MM.1S (cell line): ENCODE data around the gene SPECC1.
"Not testable (repeated sequence)": the region's sequence is repeated elsewhere in the genome, so short reads cannot be mapped to it uniquely, and the experiment has no call there.

ENCODE experiments used
- DNase-seq: peaks from one replicate; pipeline ENCODE4 v3.0.0-alpha.2; 2015
- H2AFZ ChIP-seq: fragments of 300-600 bp; sonication (generic); 2 replicates; pipeline ENCODE4 v1.6.0; 2016; ENCODE audit warnings: antibody characterized with exemption, low read length
- H3F3A ChIP-seq: fragments of 300-600 bp; sonication (generic); 2 replicates; pipeline ENCODE4 v1.6.1; 2016; ENCODE audit warnings: mild to moderate bottlenecking, antibody characterized with exemption, low read length, moderate library complexity, mixed read lengths; ENCODE audit not compliant: insufficient read depth
- H3K27ac ChIP-seq: fragments of 300-600 bp; sonication (generic); 2 replicates; pipeline ENCODE4 v1.5.1; 2016; ENCODE audit warnings: mild to moderate bottlenecking, low read length
- H3K27me3 ChIP-seq: fragments of 300-600 bp; sonication (generic); replicated peaks from 2 replicates; pipeline ENCODE4 v1.6.0; 2016; ENCODE audit warnings: low read length; ENCODE audit not compliant: insufficient read depth
- H3K36me3 ChIP-seq: fragments of 300-600 bp; sonication (generic); replicated peaks from 2 replicates; pipeline ENCODE4 v1.6.1; 2016; ENCODE audit warnings: mild to moderate bottlenecking, low read length, mixed read lengths; ENCODE audit not compliant: insufficient read depth
- H3K4me1 ChIP-seq: fragments of 300-600 bp; sonication (generic); 2 replicates; pipeline ENCODE4 v1.6.1; 2016; ENCODE audit warnings: low read length, mixed read lengths
- H3K4me2 ChIP-seq: fragments of 300-600 bp; sonication (generic); 2 replicates; pipeline ENCODE4 v1.6.0; 2016; ENCODE audit warnings: low read depth, low read length
- H3K4me3 ChIP-seq: fragments of 300-600 bp; sonication (generic); 2 replicates; pipeline ENCODE4 v1.5.1; 2016; ENCODE audit warnings: low read length, mixed read lengths
- H3K79me2 ChIP-seq: fragments of 300-600 bp; sonication (generic); 2 replicates; pipeline ENCODE4 v1.6.1; 2016; ENCODE audit warnings: mixed run types, low read length, mixed read lengths
- H3K9ac ChIP-seq: fragments of 300-600 bp; sonication (generic); 2 replicates; pipeline ENCODE4 v1.6.1; 2016; ENCODE audit warnings: low read length, mixed read lengths
- H3K9me2 ChIP-seq: fragments of 300-600 bp; sonication (generic); replicated peaks from 2 replicates; pipeline ENCODE4 v1.6.1; 2016; ENCODE audit warnings: mild to moderate bottlenecking, low read length, mixed read lengths; ENCODE audit not compliant: insufficient read depth
- H3K9me3 ChIP-seq: fragments of 300-600 bp; sonication (generic); replicated peaks from 2 replicates; pipeline ENCODE4 v1.6.1; 2016; ENCODE audit warnings: mild to moderate bottlenecking, low read length, mixed read lengths; ENCODE audit not compliant: insufficient read depth
- H4K20me1 ChIP-seq: fragments of 300-600 bp; sonication (generic); 2 replicates; pipeline ENCODE4 v1.6.1; 2016; ENCODE audit warnings: mild to moderate bottlenecking, low read length, moderate library complexity, mixed read lengths; ENCODE audit not compliant: insufficient read depth
- CTCF ChIP-seq: fragments of 300-600 bp; sonication (generic); IDR thresholded peaks from 2 replicates; pipeline ENCODE4 v1.5.1; 2016; ENCODE audit warnings: antibody characterized with exemption, low read length, mixed read lengths
- EZH2 ChIP-seq: fragments of 300-600 bp; sonication (generic); optimal IDR thresholded peaks from 2 replicates; pipeline ENCODE3; 2017; ENCODE audit warnings: low read depth, mild to moderate bottlenecking, antibody characterized with exemption, low read length, mixed read lengths
- EZH2phosphoT487 ChIP-seq: fragments of 300-600 bp; sonication (generic); IDR thresholded peaks from 2 replicates; pipeline ENCODE4 v1.6.1; 2018; ENCODE audit warnings: antibody characterized with exemption, low read length

SPECC1 gene

GRCh38 chr17:20010099-20010863 lies 1.1 kb downstream of the SPECC1 start:
- 0 out of 2 replicates have a peak, but pooled peaks cover 4% of the 10 kb centered on the region for H3K27me3 ChIP-seq
- no peaks in the 10 kb centered on the region for H3K36me3 ChIP-seq
- peak; percentile 44 for DNase-seq
- H2AFZ ChIP-seq: peak overlapping the region; percentile 96
- peak overlapping the region; percentile 86 for H3K4me3 ChIP-seq
- H3K9ac ChIP-seq: peak overlapping the region; percentile 70; the same call in 1 of the 2 replicates
- peaks cover 16% of the 10 kb centered on the region for H3F3A ChIP-seq
- TF ChIP-seq EZH2: no peak
- peak; percentile 34 for TF ChIP-seq CTCF
- no peak for TF ChIP-seq EZH2phosphoT487
- peaks cover 13% of the 10 kb centered on the region; the same call in 1 of the 2 replicates for H3K4me1 ChIP-seq
- no peaks in the 10 kb centered on the region for H3K9me3 ChIP-seq
- H3K27ac ChIP-seq: peak overlapping the region; percentile 66; the same call in 1 of the 2 replicates
- peaks cover 32% of the 10 kb centered on the region for H3K79me2 ChIP-seq
- no peaks in the 10 kb centered on the region for H3K9me2 ChIP-seq
- H4K20me1 ChIP-seq: no peaks in the 10 kb centered on the region
- peak overlapping the region; percentile 79 for H3K4me2 ChIP-seq

DNA sequence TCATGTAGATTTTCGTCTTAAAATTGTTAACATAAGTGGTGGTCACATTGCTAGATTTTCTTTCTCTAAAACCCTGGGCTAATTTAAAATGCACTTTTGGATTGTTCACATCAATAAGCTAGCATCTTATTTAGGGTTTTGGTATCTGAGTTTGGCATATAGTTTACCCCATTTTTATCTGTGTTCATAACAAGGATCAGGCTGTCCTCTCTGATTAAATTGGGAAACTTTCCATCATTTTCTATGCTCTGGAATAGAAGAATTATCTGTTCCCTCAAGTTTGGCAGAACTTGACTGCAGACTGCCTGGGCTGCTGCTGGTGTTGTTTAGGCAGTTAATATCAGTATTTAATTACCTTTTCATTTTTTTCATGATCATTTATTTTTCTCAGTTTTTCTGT lies 1.8 kb downstream of the SPECC1 start:
- H3K36me3 ChIP-seq: no peaks in the 10 kb centered on the region
- H3K9me3 ChIP-seq: no peaks in the 10 kb centered on the region
- 0 out of 2 replicates have a peak, but pooled peaks cover 4% of the 10 kb centered on the region for H3K27me3 ChIP-seq
- peak overlapping the region; percentile 70; the same call in 1 of the 2 replicates for H3K9ac ChIP-seq
- H3K27ac ChIP-seq: peak overlapping the region; percentile 66; the same call in 1 of the 2 replicates
- peaks cover 32% of the 10 kb centered on the region for H3K79me2 ChIP-seq
- H3K4me3 ChIP-seq: peak overlapping the region; percentile 86
- H3K4me1 ChIP-seq: peaks cover 13% of the 10 kb centered on the region; the same call in 1 of the 2 replicates
- DNase-seq: no peak
- H3K4me2 ChIP-seq: peak overlapping the region; percentile 79
- peaks cover 16% of the 10 kb centered on the region for H3F3A ChIP-seq
- no peaks in the 10 kb centered on the region for H4K20me1 ChIP-seq
- no peaks in the 10 kb centered on the region for H3K9me2 ChIP-seq
- H2AFZ ChIP-seq: no peak overlapping the region; the same call in 1 of the 2 replicates
- TF ChIP-seq EZH2phosphoT487 (no peak), EZH2 (no peak), CTCF (no peak)

DNA sequence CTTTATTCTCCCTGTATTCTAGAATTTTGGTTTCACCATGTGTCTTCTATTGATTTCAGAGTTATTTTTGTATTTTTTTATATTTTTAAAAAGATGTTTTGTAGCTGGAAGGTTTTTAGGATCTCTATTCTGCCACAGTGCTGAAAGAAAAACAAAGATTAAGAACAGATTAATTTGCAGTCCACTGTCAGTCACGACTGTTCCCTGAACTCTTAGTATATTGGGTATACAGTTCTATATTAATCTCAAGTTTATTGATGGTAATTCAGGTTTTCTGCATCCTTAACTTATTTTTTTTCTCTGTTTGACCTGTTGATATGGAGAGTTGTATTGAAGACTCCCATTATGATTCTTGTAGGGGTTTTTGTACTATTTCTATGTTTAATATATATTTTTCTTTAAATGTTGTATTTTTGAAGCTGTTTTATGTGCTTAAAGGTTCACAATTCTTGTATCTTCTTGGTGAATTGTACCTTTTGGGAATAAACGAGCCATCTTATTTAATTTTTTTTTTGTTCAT lies 2.9 kb downstream of the SPECC1 start:
- Histone ChIP-seq H3K9me3 (no peaks in the 10 kb centered on the region), H3K27me3 (0 out of 2 replicates have a peak, but pooled peaks cover 4% of the 10 kb centered on the region), H3K4me1 (peaks cover 13% of the 10 kb centered on the region; the same call in 1 of the 2 replicates), H2AFZ (no peak overlapping the region), H3K4me3 (no peak overlapping the region), H3K27ac (peak overlapping the region; percentile 3; the same call in 1 of the 2 replicates), H4K20me1 (no peaks in the 10 kb centered on the region), H3K79me2 (peaks cover 32% of the 10 kb centered on the region), H3K4me2 (peak overlapping the region; percentile 79; the same call in 1 of the 2 replicates), H3K36me3 (no peaks in the 10 kb centered on the region), H3F3A (peaks cover 16% of the 10 kb centered on the region), H3K9ac (peak overlapping the region; percentile 1; the same call in 1 of the 2 replicates), H3K9me2 (no peaks in the 10 kb centered on the region)
- TF ChIP-seq CTCF: no peak
- TF ChIP-seq EZH2: no peak
- no peak for TF ChIP-seq EZH2phosphoT487
- no peak for DNase-seq

- not testable (repeated sequence) for H3K4me3 ChIP-seq, H3F3A ChIP-seq, H3K9ac ChIP-seq, DNase-seq, H3K4me1 ChIP-seq, H3K36me3 ChIP-seq, H2AFZ ChIP-seq, H3K27me3 ChIP-seq, H3K4me2 ChIP-seq, H4K20me1 ChIP-seq, H3K9me3 ChIP-seq, H3K9me2 ChIP-seq, H3K27ac ChIP-seq
- H3K79me2 ChIP-seq: peaks cover 26% of the 10 kb centered on the region
Observed at GRCh38 chr17:20016475-20016992, 7.4 kb downstream of the SPECC1 start.
